GM18520 (cell line): ENCODE measurements around the gene U2AF1.
"Not testable (repeated sequence)": the region's sequence is repeated elsewhere in the genome, so short reads cannot be mapped to it uniquely, and the experiment has no call there.

Source experiments
- ATAC-seq: cut with Tn5 transposase; IDR thresholded peaks from one replicate; pipeline ENCODE4 v1.9.1; 2021; ENCODE audit not compliant: unreplicated experiment

The U2AF1 gene

GRCh38 chr21:43082587-43083300 is 24.6 kb downstream of the U2AF1 start:
- ATAC-seq = not testable (repeated sequence)

GRCh38 chr21:43076643-43077042 is 30.7 kb downstream of the U2AF1 start:
- ATAC-seq = not testable (repeated sequence)

- ATAC-seq = not testable (repeated sequence)
Measured at GRCh38 chr21:43076023-43076637, 31.2 kb downstream of the U2AF1 start.

GRCh38 chr21:43075170-43076022 is 32.0 kb downstream of the U2AF1 start, which contains the start of gene CBS:
TSS of gene CBS (minus strand) at chr21:43075835. CDS start at chr21:43072193, 3,642 bp downstream.
- not testable (repeated sequence) for ATAC-seq

- ATAC-seq = not testable (repeated sequence)
Measured at GRCh38 chr21:43074401-43075169, 32.8 kb downstream of the U2AF1 start.

GRCh38 chr21:43072742-43073141 is 34.6 kb downstream of the U2AF1 start:
- ATAC-seq = not testable (repeated sequence)

- not testable (repeated sequence) for ATAC-seq
Measured at GRCh38 chr21:43069682-43070081, 37.7 kb downstream of the U2AF1 start.

- ATAC-seq = not testable (repeated sequence)
Measured at GRCh38 chr21:43068065-43068464, 39.3 kb downstream of the U2AF1 start.

- ATAC-seq = not testable (repeated sequence)
Measured at GRCh38 chr21:43066690-43067089, 40.7 kb downstream of the U2AF1 start.

GRCh38 chr21:43065991-43066390 is 41.4 kb downstream of the U2AF1 start:
- ATAC-seq = not testable (repeated sequence)

- ATAC-seq = not testable (repeated sequence)
Measured at GRCh38 chr21:43064265-43064917, 43.0 kb downstream of the U2AF1 start.

- not testable (repeated sequence) for ATAC-seq
Measured at GRCh38 chr21:43062955-43063664, 44.3 kb downstream of the U2AF1 start.

GRCh38 chr21:43053112-43053511 is 54.3 kb downstream of the U2AF1 start:
- ATAC-seq = not testable (repeated sequence)

GRCh38 chr21:43045876-43046821 is 61.2 kb downstream of the U2AF1 start:
- ATAC-seq = not testable (repeated sequence)

GRCh38 chr21:43045165-43045875 is 62.0 kb downstream of the U2AF1 start:
- ATAC-seq = not testable (repeated sequence)

GRCh38 chr21:43044547-43044946 is 62.8 kb downstream of the U2AF1 start:
- not testable (repeated sequence) for ATAC-seq

- ATAC-seq = not testable (repeated sequence)
Measured at GRCh38 chr21:43043291-43043690, 64.1 kb downstream of the U2AF1 start.
